ENCODE results near the gene RIMS4.

Gene RIMS4

DNA sequence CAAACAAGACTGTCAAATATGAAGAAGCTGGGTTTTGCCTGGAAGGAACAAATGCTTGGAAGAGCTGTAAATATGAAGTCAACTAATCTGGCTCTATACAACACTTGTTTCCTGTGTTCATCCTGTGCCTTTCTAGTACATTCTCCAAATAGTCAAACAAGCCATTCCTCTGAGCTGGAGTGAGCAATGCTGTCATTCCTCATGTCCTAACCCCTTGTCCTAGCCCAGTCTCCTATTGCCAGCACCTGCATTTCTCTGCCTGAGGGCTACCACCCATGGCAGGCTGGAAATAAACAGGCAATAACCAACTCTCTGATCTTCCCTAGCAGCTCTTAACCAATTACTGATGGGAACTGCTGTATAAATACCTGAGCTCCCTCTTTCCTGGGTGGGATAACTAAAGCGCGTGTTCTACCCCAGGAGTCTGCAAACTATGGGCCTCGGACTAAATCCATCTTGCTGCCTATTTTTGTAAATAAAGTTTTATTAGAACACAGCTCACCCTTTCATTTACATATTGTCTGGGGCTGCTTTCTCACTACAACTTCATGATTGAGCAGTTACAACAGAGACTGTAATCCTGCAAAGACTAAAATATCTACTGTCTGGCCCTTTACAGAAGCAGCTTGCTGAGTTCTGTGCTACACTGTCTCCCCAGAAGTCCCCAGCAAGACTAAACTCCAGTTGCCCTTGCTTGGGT is 13.4 kb downstream of the RIMS4 start:
- DNase-seq (ENCODE audit: extremely low read depth in 1 of 2, low read depth in 1 of 2): no peak

DNA sequence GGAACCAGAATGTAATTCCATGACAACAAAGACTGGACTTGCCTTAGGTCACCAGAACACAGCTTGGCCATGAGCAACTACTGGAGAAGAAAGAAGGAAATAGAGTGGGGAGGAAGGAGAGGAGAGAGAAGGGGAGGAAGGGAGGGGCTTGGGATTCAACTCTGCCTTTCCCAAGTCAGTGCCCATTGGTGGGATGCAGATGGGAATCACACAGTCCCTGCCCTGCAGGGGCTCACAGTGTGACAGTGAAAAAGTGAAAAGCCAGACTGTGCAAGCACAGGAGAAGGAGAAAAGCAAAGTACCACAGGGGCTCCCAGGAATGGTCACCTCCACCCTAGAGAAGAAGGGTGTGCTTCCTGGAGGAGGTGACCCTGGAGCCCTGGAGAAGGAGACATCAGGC is 14.0 kb downstream of the RIMS4 start:
- DNase-seq (ENCODE audit: extremely low read depth in 1 of 2, low read depth in 1 of 2): no peak

DNA sequence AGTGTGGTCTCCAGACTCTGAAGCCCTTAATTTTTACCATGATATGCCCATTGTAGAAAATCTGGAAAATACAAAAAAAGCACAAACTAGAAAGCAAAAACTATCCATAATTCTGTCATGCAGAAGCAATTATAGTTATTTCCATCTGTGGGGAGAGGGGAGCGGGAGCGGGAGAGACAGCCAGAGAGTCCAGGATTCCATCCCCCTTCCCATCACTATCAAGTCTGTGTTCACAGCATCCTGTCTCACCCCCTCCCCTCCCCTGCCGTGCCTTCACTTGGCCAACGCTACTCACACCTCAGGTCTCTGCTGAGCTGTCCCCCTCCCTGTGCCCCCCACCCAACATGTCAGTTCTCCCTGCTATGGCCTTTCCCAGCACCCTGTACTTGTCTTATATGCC is 14.5 kb downstream of the RIMS4 start:
- no peak for DNase-seq (ENCODE audit: extremely low read depth in 1 of 2, low read depth in 1 of 2)

- DNase-seq (ENCODE audit: extremely low read depth in 1 of 2, low read depth in 1 of 2): no peak
Observed at GRCh38 chr20:44792796-44793195, 17.6 kb downstream of the RIMS4 start.

GRCh38 chr20:44790638-44791393 is 19.5 kb downstream of the RIMS4 start:
- no peak for DNase-seq (ENCODE audit: extremely low read depth in 1 of 2, low read depth in 1 of 2)

DNA sequence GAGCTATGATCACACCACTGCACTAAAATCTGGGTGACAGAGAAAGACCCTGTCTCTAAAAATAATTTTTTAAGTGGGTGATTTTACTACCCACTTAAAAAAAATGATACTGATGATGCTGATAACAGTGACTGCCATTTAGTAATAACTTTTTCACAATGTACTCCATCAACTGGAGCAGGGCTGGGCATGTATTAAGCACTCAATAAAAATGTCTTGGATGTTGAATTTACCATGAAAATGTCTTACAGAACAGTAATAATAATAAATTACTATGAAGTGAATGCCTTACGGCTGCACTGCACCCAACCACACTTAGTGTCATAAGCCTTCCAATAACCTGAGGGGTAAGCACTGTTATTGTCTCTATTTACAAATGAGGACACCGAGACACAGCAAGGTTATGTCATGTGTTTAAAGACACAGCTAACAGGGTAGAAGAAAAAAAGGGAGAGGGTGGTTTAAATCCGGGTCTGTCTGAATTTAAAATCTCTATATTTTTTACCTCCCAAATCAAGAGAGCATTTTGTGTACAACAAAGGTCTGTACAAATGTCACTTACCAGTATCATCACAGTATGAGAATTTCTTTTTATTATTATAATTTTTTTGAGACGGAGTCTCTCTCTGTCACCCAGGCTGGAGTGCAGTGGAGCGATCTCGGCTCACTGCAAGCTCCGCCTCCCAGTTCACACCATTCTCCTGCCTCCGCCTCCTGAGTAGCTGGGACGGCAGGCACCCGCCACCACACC is 21.5 kb downstream of the RIMS4 start:
- DNase-seq (ENCODE audit: extremely low read depth in 1 of 2, low read depth in 1 of 2): no peak

DNA sequence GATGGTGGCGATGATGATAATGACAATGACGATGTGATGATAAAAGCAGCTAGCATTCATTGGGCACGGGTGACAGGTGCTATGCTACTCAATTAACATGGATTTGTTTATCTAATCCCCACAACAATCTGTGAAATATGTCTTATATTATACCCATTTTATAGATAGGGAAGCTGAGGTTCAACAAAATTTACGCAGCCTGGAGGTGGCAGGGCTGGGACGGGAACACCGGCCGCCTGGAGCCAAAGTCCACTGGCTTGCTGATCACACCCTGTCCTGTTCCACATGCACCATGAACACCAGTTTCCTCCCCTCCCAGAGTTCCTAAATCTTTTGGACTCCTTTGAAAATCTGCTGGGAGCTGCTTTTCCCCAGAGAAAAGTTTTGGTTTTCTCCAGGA is 23.0 kb downstream of the RIMS4 start:
- no peak for DNase-seq (ENCODE audit: extremely low read depth in 1 of 2, low read depth in 1 of 2)

DNA sequence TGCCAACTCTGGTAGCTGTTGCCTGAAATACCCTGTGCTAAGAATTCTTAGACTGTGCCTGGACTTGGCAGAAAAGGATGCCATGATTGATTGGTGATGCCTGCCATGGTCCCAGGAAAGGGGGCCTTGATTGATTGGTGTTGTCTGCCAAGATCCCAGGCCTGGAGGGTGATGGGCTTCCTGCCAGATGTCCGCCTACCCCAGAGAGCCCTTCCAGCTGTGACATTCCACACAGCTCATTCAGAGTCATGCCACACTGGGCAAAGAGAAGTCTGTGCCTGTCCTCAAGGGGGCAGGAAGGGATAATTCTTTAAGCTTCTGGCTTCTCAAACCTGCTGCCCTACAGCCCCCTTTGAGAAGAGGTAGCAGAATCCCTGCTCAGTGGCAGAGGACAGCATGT is 24.6 kb downstream of the RIMS4 start:
- no peak for DNase-seq (ENCODE audit: extremely low read depth in 1 of 2, low read depth in 1 of 2)

DNA sequence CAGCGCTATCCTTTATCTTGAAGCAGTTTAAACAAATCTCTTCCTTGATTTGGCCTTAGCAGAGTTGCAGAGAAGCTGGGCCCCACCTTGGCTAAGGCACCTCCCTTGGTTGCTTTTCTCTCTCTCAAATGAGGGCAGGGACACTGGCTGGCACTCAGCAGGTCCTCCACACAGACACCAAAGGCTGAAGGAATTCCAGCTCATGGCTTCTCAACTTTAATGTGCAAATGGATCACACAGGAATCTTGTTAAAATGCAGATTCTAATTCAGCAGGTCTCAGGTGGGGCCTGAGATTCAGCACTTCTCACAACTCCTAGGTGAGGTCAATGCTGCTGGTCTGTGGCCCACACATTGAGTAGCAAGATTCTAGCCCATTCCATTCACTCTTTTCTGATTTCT is 25.7 kb downstream of the RIMS4 start:
- DNase-seq (ENCODE audit: extremely low read depth in 1 of 2, low read depth in 1 of 2): no peak

DNA sequence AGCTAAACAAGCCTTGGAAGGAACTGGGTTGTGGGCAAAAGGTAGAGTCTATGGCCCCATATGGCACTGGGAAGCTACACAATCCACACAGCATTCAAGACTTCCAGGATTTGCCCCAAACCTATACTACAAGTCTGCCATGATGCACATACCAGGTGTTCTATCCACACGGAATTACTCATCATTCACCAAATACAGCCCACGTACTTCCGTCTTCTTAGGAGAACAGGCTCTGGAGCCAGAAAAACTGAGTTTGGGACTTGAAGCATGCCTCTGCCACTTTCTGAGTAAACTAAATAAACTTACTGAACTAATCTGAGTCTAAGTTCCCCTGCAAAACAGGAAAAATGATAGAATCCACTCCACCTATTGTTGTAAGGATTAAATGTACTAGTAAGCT is 28.6 kb downstream of the RIMS4 start:
- no peak for DNase-seq (ENCODE audit: extremely low read depth in 1 of 2, low read depth in 1 of 2)

- no peak for DNase-seq (ENCODE audit: extremely low read depth in 1 of 2, low read depth in 1 of 2)
Observed at GRCh38 chr20:44781118-44781517, 29.2 kb downstream of the RIMS4 start.

DNA sequence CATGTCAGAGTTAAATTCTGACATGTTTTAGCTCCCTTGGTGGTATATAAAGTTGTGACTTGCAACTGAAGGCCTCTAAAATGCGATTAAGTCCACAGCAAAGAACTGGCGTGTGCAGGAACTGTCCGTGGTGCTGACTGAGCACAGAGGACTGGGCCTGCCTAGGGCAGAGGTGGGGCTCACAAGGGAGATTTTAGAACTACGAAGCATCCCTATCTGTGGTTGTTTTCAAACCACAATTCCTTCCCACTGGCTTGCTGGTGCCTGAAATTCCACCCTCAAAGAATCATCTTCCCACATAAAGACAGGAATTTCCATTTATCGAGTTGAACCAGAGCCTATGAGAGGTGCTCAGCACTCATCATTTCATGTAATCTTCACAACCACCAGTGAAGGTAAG is 30.1 kb downstream of the RIMS4 start:
- DNase-seq (ENCODE audit: extremely low read depth in 1 of 2, low read depth in 1 of 2): peak in 1 of 2 donors; percentile 7

DNA sequence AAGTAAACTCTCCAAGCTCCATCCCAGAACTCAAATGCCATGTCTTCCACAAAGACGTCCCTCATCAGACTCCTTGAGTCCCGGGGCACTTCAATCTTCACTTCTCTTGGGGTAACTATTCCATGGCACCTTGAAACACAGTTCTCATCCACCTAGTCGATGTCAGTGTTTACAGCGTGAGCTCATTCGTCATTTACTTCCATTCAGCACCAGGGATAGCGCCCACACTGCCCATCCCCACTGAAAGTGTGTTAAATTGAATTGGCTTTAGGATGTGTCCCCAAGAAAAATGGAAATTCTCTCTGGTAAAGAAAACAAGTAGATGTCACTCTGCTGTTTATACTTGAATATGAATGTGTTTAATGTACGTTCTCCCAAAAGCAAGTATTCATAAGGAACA is 33.4 kb downstream of the RIMS4 start:
- DNase-seq (ENCODE audit: extremely low read depth in 1 of 2, low read depth in 1 of 2): no peak

- DNase-seq (ENCODE audit: extremely low read depth in 1 of 2, low read depth in 1 of 2): no peak
Observed at GRCh38 chr20:44773070-44773829, 37.1 kb downstream of the RIMS4 start.

GRCh38 chr20:44772636-44773035 is 37.7 kb downstream of the RIMS4 start:
- DNase-seq (ENCODE audit: extremely low read depth in 1 of 2, low read depth in 1 of 2): no peak

DNA sequence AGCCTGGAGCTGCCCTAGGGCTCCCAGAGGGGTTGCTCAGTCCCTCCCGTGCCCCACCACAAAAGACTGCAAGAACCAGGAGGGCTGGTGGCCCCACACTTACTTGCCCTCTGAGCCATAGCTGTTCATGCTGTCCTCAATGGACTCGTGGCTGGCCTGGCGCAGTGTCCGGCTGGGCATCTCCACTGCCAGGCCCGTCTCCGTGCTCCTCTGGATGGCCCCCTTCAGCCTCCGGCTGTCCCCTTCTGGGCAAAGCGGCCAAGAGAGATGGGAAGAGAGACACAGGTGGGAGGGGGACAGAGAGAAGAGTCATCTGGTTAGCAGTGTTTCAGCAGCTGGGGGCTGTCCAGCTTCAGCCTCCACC is 39.2 kb downstream of the RIMS4 start:
- DNase-seq (ENCODE audit: extremely low read depth in 1 of 2, low read depth in 1 of 2): no peak

DNA sequence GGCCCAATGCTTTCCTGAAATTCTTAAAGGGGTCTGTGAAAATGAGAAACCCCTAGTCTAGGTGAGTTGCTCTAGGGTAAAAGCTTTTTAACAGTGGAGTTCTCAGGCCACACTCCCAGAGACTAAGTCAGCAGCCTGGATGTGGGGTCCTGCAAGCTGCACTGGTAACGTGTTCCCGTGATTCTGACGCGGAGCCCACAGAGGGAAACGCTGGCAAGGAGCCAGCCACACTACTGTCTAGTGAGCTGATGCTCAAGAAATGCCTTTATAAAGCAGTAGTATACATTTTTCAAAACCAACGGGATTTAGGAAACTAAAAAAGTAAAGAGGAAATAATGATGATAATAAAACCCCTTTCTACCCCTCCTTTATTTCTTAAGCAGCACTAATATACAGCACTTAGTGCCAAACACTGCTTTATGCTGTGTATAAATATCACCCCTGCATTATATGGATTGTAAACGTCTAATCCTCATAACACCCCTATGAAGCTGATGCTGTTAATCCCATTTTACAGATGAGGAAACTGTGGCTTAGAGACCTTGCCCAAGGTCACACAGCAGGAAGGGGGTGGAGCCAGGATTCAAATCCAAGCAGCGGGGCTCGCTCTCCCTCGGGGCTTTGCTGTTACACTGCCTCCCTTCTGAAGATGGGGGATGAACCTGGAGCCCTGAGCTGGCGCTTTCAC is 39.7 kb downstream of the RIMS4 start:
- no peak for DNase-seq (ENCODE audit: extremely low read depth in 1 of 2, low read depth in 1 of 2)

GRCh38 chr20:44769481-44769863 is 40.9 kb downstream of the RIMS4 start:
- no peak for DNase-seq (ENCODE audit: extremely low read depth in 1 of 2, low read depth in 1 of 2)

DNA sequence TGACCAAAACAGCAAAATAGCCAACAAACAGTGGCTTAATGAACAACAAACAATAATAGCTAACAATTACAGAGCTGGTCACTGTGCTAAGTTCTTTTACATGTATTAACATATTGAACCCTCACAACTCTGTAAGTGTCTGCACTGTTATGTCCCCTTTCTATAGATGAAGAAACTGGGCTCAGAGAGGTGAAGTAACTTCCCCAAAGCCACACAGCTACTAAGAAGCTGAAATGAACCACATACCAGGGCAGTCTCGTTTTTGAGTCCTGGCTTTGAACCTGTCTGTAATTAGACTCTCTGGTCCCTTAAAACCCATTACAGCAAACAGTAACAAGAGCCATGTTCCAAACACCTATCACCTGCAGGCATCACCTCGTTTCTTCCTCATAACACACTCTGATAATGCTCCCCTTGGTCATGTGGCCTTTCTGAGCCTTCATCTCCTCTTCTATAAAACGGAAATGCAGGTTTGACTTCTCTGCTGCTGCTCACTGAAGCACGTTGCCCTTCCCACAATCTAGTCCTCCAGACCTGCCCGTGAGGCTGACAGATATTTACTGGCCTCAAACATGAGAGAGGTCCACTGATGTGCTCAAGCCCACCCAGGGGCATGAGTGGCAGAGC is 41.4 kb downstream of the RIMS4 start:
- DNase-seq (ENCODE audit: extremely low read depth in 1 of 2, low read depth in 1 of 2): no peak

- DNase-seq (ENCODE audit: extremely low read depth in 1 of 2, low read depth in 1 of 2): no peak
Observed at GRCh38 chr20:44768256-44768655, 42.1 kb downstream of the RIMS4 start.

Data from stimulated activated CD8-positive, alpha-beta memory T cell treated with anti-CD3 and anti-CD28 coated beads, Interleukin-7, amount 100 ng/mL, for 48 hours (primary cell).